Ishikawa (cell line): ENCODE results near the gene AARS2.

Experiments used
- CREB1 ChIP-seq: IDR thresholded peaks from 2 replicates; pipeline ENCODE4 v1.6.1; 2012; ENCODE audit warnings: low read depth
- MAX ChIP-seq: IDR thresholded peaks from 2 replicates; pipeline ENCODE4 v1.6.1; 2012
- NFIC ChIP-seq: IDR thresholded peaks from 2 replicates; pipeline ENCODE4 v1.6.1; 2012
- RAD21 ChIP-seq: IDR thresholded peaks from 2 replicates; pipeline ENCODE4 v1.6.1; 2012; ENCODE audit warnings: low read depth
- TCF12 ChIP-seq: IDR thresholded peaks from 2 replicates; pipeline ENCODE4 v1.6.1; 2012; ENCODE audit warnings: low read depth
- USF1 ChIP-seq: IDR thresholded peaks from 2 replicates; pipeline ENCODE4 v1.6.1; 2012

- no peak for TF ChIP-seq RAD21
- TF ChIP-seq CREB1, result no peak
- no peak for TF ChIP-seq TCF12
- TF ChIP-seq NFIC, result no peak
- no peak for TF ChIP-seq USF1
- no peak for TF ChIP-seq MAX
Measured at GRCh38 chr6:44359973-44360372, 46.8 kb upstream of the AARS2 start.
